ENCODE measurements around the gene POM121L2. TPM values are rescaled to one million over a fixed set of nuclear protein-coding genes. Genes with fewer than 3 reads are reported as not detected.

Gene POM121L2
- not detected in 2 replicates for total RNA-seq

GRCh38 chr6:27312146-27312949 is at the start of gene POM121L2:
Gene POM121L2, minus strand, starts transcription at chr6:27312273. Its CDS starts 103 bp downstream, at chr6:27312170.

Other genes with a start within 250 kb of the POM121L2 start
- gene PRSS16, start 64.6 kb downstream of the POM121L2 start, total RNA-seq = 1.7 and 7.6 TPM in 2 replicates
- gene ZNF391, start 76.5 kb upstream of the POM121L2 start, total RNA-seq = 0.65 and 2.8 TPM in 2 replicates
- gene ZNF184, start 160.8 kb upstream of the POM121L2 start, total RNA-seq = 2.6 and 3.5 TPM in 2 replicates